OCI-LY7 (cell line): ENCODE measurements around the gene CYP2F1.
"Not testable (repeated sequence)": the region's sequence is repeated elsewhere in the genome, so short reads cannot be mapped to it uniquely, and the experiment has no call there.

ENCODE experiments used
- EZH2phosphoT487 ChIP-seq: fragments of 200-600 bp; sonication (generic); IDR thresholded peaks from 2 replicates; pipeline ENCODE4 v1.6.1; 2018; ENCODE audit warnings: low read depth, borderline replicate concordance, mild to moderate bottlenecking, mixed run types, antibody characterized with exemption, low read length, moderate library complexity, mixed read lengths
- TF ChIP-seq, protein P1 (sequence below): fragments of 200-600 bp; sonication (generic); conservative IDR thresholded peaks from 2 replicates; pipeline ENCODE4 v1.5.1; 2014; ENCODE audit warnings: mild to moderate bottlenecking, antibody characterized with exemption, low read length, moderate library complexity, mixed read lengths

DNA sequence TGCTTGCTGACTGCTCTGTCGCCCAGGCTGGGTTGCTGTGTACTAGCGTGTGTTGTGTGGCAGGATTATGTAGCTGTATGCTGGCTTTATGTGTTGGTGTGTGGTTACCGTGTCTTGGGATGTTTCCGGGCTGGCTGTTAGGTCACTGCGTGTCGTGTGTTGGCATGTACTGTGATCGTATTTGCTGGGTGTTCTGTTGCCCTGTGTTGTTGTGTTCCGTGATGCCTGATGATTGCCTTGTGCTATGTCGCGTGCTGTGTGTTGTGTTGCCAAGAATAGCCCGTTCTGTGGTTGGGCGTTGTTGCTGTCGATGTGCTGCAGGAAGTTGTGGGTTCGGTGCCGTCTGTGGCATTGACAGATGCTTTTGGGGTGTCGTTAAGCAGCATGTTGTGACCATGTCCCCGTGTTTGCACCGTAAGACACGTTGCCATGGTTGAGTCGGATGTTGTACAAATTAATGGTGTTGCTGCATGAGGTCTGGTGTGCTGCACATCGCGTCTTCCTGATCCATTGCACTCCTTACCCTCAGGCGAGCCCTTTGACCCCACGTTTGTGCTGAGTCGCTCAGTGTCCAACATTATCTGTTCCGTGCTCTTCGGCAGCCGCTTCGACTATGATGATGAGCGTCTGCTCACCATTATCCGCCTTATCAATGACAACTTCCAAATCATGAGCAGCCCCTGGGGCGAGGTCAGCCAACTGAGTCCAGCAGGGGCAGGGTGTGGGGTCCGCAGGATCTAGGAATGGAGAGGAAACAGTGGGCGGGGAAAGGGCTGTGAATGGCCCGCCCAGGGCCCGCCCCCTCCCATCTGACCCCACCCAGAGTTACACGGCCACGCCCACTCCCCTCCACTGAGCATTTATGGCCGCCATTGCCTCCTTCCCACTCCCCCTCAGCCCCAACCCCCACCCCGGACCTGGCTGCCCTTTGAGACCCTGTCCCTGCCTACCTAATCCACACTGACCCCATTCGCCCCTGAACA lies 7.0 kb downstream of the CYP2F1 start:
- not testable (repeated sequence) for TF ChIP-seq EZH2phosphoT487
- TF ChIP-seq, protein P1, sequence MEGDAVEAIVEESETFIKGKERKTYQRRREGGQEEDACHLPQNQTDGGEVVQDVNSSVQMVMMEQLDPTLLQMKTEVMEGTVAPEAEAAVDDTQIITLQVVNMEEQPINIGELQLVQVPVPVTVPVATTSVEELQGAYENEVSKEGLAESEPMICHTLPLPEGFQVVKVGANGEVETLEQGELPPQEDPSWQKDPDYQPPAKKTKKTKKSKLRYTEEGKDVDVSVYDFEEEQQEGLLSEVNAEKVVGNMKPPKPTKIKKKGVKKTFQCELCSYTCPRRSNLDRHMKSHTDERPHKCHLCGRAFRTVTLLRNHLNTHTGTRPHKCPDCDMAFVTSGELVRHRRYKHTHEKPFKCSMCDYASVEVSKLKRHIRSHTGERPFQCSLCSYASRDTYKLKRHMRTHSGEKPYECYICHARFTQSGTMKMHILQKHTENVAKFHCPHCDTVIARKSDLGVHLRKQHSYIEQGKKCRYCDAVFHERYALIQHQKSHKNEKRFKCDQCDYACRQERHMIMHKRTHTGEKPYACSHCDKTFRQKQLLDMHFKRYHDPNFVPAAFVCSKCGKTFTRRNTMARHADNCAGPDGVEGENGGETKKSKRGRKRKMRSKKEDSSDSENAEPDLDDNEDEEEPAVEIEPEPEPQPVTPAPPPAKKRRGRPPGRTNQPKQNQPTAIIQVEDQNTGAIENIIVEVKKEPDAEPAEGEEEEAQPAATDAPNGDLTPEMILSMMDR = not testable (repeated sequence)
